Kidney (tissue), 14 donors: ENCODE measurements around the gene ATP11A. TPM values are rescaled to one million over a fixed set of nuclear protein-coding genes. Genes with fewer than 3 reads are reported as not detected.
A peak's percentile ranks its signal among the peaks of the same experiment; 100 is the strongest.
"Not testable (repeated sequence)": the region's sequence is repeated elsewhere in the genome, so short reads cannot be mapped to it uniquely, and the experiment has no call there.

Experiments
- DNase-seq, 5 donors: peaks; one replicate each; pipeline ENCODE4 v3.0.0-alpha.2; 2013 to 2020
- FAIRE-seq: peaks from 2 replicates; lab custom pipeline; 2012; peaks lifted over from hg19 to GRCh38; lab: Jason Lieb, UNC
- H3K27ac ChIP-seq, 2 donors: one replicate each; pipeline ENCODE4 v1.7.0; 2013; ENCODE audit warnings: low read depth in 2 of 2, low read length in 2 of 2, inconsistent platforms in 1 of 2
- H3K27me3 ChIP-seq: one replicate; pipeline ENCODE4 v1.7.1; 2013; ENCODE audit warnings: low read length, inconsistent platforms; ENCODE audit not compliant: control insufficient read depth, insufficient read depth
- H3K36me3 ChIP-seq, 3 donors: one replicate each; pipeline versions ENCODE4 v1.7.0 to v1.7.1; 2013; ENCODE audit warnings: low read length in 3 of 3, control low read depth in 1 of 3, inconsistent platforms in 1 of 3; ENCODE audit not compliant: insufficient read depth in 3 of 3, control insufficient read depth in 2 of 3
- H3K4me1 ChIP-seq, 3 donors: one replicate each; pipeline versions ENCODE4 v1.7.0 to v1.7.1; 2013; ENCODE audit warnings: low read length in 3 of 3, inconsistent platforms in 1 of 3, low read depth in 1 of 3; ENCODE audit not compliant: control insufficient read depth in 2 of 3, insufficient read depth in 2 of 3
- H3K4me3 ChIP-seq, 3 donors: one replicate each; pipeline versions ENCODE4 v1.7.0 to v1.8.1; 2013; ENCODE audit warnings: low read length in 3 of 3, control low read depth in 1 of 3, inconsistent platforms in 1 of 3
- H3K9ac ChIP-seq, 3 donors: one replicate each; pipeline versions ENCODE4 v1.7.0 to v1.7.1; 2013; ENCODE audit warnings: low read length in 3 of 3, control low read depth in 1 of 3, inconsistent platforms in 1 of 3
- H3K9me3 ChIP-seq, 3 donors: one replicate each; pipeline versions ENCODE4 v1.7.0 to v1.7.1; 2013; ENCODE audit warnings: low read length in 3 of 3, control low read depth in 1 of 3, inconsistent platforms in 1 of 3; ENCODE audit not compliant: control insufficient read depth in 2 of 3, insufficient read depth in 1 of 3
- intact Hi-C: fragments of 100-400 bp; cut with DNase I; formaldehyde crosslinking; loops from one replicate; pipeline ENCODE4 v1.11.1; 2022
- polyA plus RNA-seq: library from polyadenylated mRNA; stranded (reverse); fragments of 350-450 nt; fragmentation: Illumina TruSeq; extraction: RNeasy Lipid Tissue Mini Kit (QIAGEN cat#74804); gene quantifications from one replicate; pipeline ENCODE4 v1.2.3, GENCODE V29; 2014; ENCODE audit warnings: low read depth, low replicate concordance; ENCODE audit not compliant: insufficient read depth
- total RNA-seq: library from RNA; stranded (reverse); fragmentation: NEBNext Ultra II Directional; extraction: Animal tissue kit (Norgen Biotek cat#: 25700); gene quantifications from one replicate; pipeline ENCODE4 v1.2.1, GENCODE V29; 2021
- TF ChIP-seq, protein P1 (sequence below): IDR thresholded peaks from 3 replicates; pipeline ENCODE4 v1.5.1; 2012; ENCODE audit warnings: mild to moderate bottlenecking, moderate library complexity, borderline replicate concordance; ENCODE audit not compliant: insufficient read depth; ENCODE audit errors: extremely low read depth
- donor health status: control.
- donor health status: control.
- donor health status: control.
- donor health status: control.
- donor health status: control.
- donor health status: DM: yes; HTN: yes; CAD: no.
- donor health status: Normal renal cell carcinoma (clear cell type).

ATP11A gene
- total and polyA plus RNA-seq, 2 donors from 2014 or later = 4.9 to 212 TPM

GRCh38 chr13:112783978-112784371 lies 94.1 kb downstream of the ATP11A start:
- FAIRE-seq (no peak), DNase-seq (peak in 4 of 5 donors; percentile 81 to 91 (median 82))
- intact Hi-C loops = no loop called here
- H3K9me3 ChIP-seq = no peaks in the 10 kb centered on the region
- peaks cover 0 to 5% (median 0%) of the 10 kb centered on the region in 3 donors for H3K36me3 ChIP-seq
- no peak overlapping the region for H3K27ac ChIP-seq
- TF ChIP-seq, protein P1, sequence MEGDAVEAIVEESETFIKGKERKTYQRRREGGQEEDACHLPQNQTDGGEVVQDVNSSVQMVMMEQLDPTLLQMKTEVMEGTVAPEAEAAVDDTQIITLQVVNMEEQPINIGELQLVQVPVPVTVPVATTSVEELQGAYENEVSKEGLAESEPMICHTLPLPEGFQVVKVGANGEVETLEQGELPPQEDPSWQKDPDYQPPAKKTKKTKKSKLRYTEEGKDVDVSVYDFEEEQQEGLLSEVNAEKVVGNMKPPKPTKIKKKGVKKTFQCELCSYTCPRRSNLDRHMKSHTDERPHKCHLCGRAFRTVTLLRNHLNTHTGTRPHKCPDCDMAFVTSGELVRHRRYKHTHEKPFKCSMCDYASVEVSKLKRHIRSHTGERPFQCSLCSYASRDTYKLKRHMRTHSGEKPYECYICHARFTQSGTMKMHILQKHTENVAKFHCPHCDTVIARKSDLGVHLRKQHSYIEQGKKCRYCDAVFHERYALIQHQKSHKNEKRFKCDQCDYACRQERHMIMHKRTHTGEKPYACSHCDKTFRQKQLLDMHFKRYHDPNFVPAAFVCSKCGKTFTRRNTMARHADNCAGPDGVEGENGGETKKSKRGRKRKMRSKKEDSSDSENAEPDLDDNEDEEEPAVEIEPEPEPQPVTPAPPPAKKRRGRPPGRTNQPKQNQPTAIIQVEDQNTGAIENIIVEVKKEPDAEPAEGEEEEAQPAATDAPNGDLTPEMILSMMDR = no peak
- H3K9ac ChIP-seq = no peak overlapping the region
- no peaks in the 10 kb centered on the region for H3K27me3 ChIP-seq
- H3K4me3 ChIP-seq = no peak overlapping the region
- peaks cover 0 to 7% (median 5%) of the 10 kb centered on the region in 3 donors for H3K4me1 ChIP-seq

GRCh38 chr13:112784811-112785482 lies 95.1 kb downstream of the ATP11A start:
- Histone ChIP-seq H3K4me3 (no peak overlapping the region), H3K9ac (no peak overlapping the region), H3K27ac (no peak overlapping the region), H3K9me3 (no peaks in the 10 kb centered on the region), H3K27me3 (no peaks in the 10 kb centered on the region), H3K4me1 (peaks cover 0 to 7% (median 5%) of the 10 kb centered on the region in 3 donors), H3K36me3 (peaks cover 0 to 5% (median 0%) of the 10 kb centered on the region in 3 donors)
- intact Hi-C loops = no loop called here
- no peak for FAIRE-seq
- peak in 1 of 5 donors; percentile 42 for DNase-seq
- TF ChIP-seq, protein P1 = no peak

DNA sequence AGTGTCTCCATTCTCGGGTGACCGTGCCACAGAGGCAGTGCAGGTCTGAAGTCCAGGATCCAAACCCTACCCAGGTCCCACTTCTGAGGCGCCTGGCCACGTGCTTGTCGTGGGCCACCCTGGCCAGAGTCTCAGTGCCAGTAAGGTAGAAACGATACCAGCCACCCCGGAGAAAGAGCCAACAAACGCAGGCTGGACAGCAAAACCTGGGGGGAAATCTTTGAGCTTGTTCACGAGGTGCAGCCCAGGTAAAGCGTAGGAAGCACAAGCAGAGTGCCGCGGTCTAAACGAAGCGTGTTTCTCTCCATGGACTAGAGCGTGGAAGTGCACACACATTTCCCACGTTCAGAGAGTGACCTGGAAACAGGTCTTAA lies 95.6 kb downstream of the ATP11A start:
- intact Hi-C loops = no loop called here
- Histone ChIP-seq H3K27ac (no peak overlapping the region), H3K36me3 (peaks cover 0 to 5% (median 0%) of the 10 kb centered on the region in 3 donors), H3K27me3 (no peaks in the 10 kb centered on the region), H3K4me3 (no peak overlapping the region), H3K4me1 (peaks cover 0 to 7% (median 5%) of the 10 kb centered on the region in 3 donors), H3K9ac (no peak overlapping the region), H3K9me3 (no peaks in the 10 kb centered on the region)
- TF ChIP-seq, protein P1 = no peak
- DNase-seq = peak in 1 of 5 donors; percentile 18
- FAIRE-seq = no peak

DNA sequence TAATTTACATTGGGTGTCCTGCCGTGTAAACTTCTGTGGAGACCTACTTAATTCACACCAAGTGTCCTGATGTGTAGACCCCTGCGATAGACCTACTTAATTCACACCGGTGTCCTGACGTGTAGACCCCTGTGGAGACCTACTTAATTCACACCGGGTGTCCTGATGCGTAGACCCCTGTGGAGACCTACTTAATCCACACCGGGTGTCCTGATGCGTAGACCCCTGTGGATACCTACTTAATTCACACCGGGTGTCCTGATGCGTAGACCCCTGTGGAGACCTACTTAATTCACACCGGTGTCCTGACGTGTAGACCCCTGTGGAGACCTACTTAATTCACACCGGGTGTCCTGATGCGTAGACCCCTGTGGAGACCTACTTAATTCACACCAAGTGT lies 97.0 kb downstream of the ATP11A start:
- intact Hi-C loops, H3K27me3 ChIP-seq, H3K9me3 ChIP-seq, H3K4me1 ChIP-seq, DNase-seq, FAIRE-seq, H3K27ac ChIP-seq, H3K36me3 ChIP-seq, H3K9ac ChIP-seq, H3K4me3 ChIP-seq: not testable (repeated sequence)
